Testis (tissue), 2 donors: ENCODE measurements around the gene CADPS.

Experiments used
- CTCF ChIP-seq, 3 experiments: fragments of 450-650 bp in 2 of 3; fragments of 200-600 bp in 1 of 3; sonication (generic) in 1 of 3; IDR thresholded peaks; one replicate each; pipeline ENCODE4 v1.5.1; 2016 to 2019; ENCODE audit warnings: antibody characterized with exemption in 3 of 3, mild to moderate bottlenecking in 2 of 3, moderate library complexity in 1 of 3
- POLR2A ChIP-seq: fragments of 450-650 bp; IDR thresholded peaks from one replicate; pipeline ENCODE4 v1.6.1; 2017; ENCODE audit warnings: antibody characterized with exemption, mild to moderate bottlenecking, moderate library complexity

GRCh38 chr3:62582495-62583172 lies 292.6 kb downstream of the CADPS start:
- TF ChIP-seq POLR2A: no peak
- TF ChIP-seq CTCF (IDR thresholded peaks at IDR 0.05): no peak
